Panc1 (cell line): ENCODE data around the gene EPHB1. TPM values are rescaled to one million over a fixed set of nuclear protein-coding genes. Genes with fewer than 3 reads are reported as not detected.

Experiments
- ATAC-seq: fragments of 200-7000 bp; cut with Tn5 transposase; 2 replicates; pipeline ENCODE4 v1.9.1; 2020; ENCODE audit warnings: mild to moderate bottlenecking, moderate library complexity
- BruUV-seq: library from RNA; stranded (reverse); fragments of 400-500 nt; replicated peaks from 2 replicates; lab custom pipeline; 2021; lab: Mats Ljungman, UMichigan
- CTCF ChIA-PET: fragments of 300-600 bp; sonication (Branson Sonifier 250); formaldehyde crosslinking; loops from one replicate; lab custom pipeline; 2022; ENCODE audit warnings: antibody characterized with exemption; lab: Charles Lee
- POLR2A ChIA-PET: fragments of 300-600 bp; sonication (Branson Sonifier 250); formaldehyde crosslinking; loops from one replicate; lab custom pipeline; 2022; ENCODE audit warnings: antibody characterized with exemption; lab: Charles Lee
- DNase-seq: peaks from one replicate; pipeline ENCODE4 v3.0.0-alpha.2; 2010; ENCODE audit warnings: low read depth, low spot score
- H3K27ac ChIP-seq: 2 replicates; pipeline ENCODE4 v1.5.1; 2011; ENCODE audit warnings: mild to moderate bottlenecking, low read length, inconsistent platforms
- H3K27me3 ChIP-seq: fragments of 200-500 bp; sonication (Bioruptor generic); 2 replicates; pipeline ENCODE4 v1.6.0; 2014; ENCODE audit warnings: low read length, inconsistent platforms; ENCODE audit not compliant: control insufficient read depth, insufficient read depth
- H3K36me3 ChIP-seq: fragments of 200-500 bp; sonication (Bioruptor generic); 2 replicates; pipeline ENCODE4 v1.5.1; 2014; ENCODE audit warnings: inconsistent platforms, mild to moderate bottlenecking, low read length, moderate library complexity; ENCODE audit not compliant: control insufficient read depth, insufficient read depth
- H3K4me1 ChIP-seq: 2 replicates; pipeline ENCODE4 v1.5.1; 2011; ENCODE audit warnings: inconsistent platforms, mild to moderate bottlenecking, low read length, moderate library complexity; ENCODE audit not compliant: control insufficient read depth, insufficient read depth
- H3K4me3 ChIP-seq, 2 experiments: 2 replicates each; pipeline ENCODE4 v1.5.1; 2011 to 2012; ENCODE audit warnings: low read depth in 2 of 2, low read length in 2 of 2, mild to moderate bottlenecking in 2 of 2, inconsistent platforms in 1 of 2, moderate library complexity in 1 of 2
- H3K9me3 ChIP-seq: fragments of 200-500 bp; sonication (Bioruptor generic); 2 replicates; pipeline ENCODE4 v1.5.1; 2014; ENCODE audit warnings: low read depth, mild to moderate bottlenecking, inconsistent platforms, low read length, moderate library complexity; ENCODE audit not compliant: control insufficient read depth, insufficient read depth
- POLR2AphosphoS5 ChIP-seq: IDR thresholded peaks from 2 replicates; pipeline ENCODE4 v1.6.1; 2012; ENCODE audit warnings: mild to moderate bottlenecking, low read depth, low read length, moderate library complexity
- SIN3A ChIP-seq: IDR thresholded peaks from 2 replicates; pipeline ENCODE4 v1.6.1; 2012; ENCODE audit warnings: low read depth, mild to moderate bottlenecking, low read length, moderate library complexity, borderline replicate concordance; ENCODE audit not compliant: insufficient read depth
- TCF7L2 ChIP-seq: IDR thresholded peaks from 2 replicates; pipeline ENCODE4 v1.6.1; 2011; ENCODE audit warnings: mild to moderate bottlenecking, low read depth, low read length, inconsistent platforms
- in situ Hi-C: cut with HindIII; loops from 2 replicates; pipeline ENCODE4 v1.10.0; 2016; ENCODE audit warnings: low sequenced_read_pairs, low pct_unique_long_range_greater_than_20kb
- intact Hi-C: fragments of 100-400 bp; cut with micrococcal nuclease; formaldehyde crosslinking; loops from one replicate; pipeline ENCODE4 v1.10.0; 2022; ENCODE audit not compliant: unreplicated experiment
- total RNA-seq: library from RNA; stranded (reverse); gene quantifications from one replicate; pipeline ENCODE4 v1.2.1, GENCODE V29; 2021; ENCODE audit not compliant: unreplicated experiment
- TF ChIP-seq, protein P1 (sequence below), 2 experiments: IDR thresholded peaks; 2 replicates each; pipeline ENCODE4 v1.6.1; 2011 to 2012; ENCODE audit warnings: low read depth in 2 of 2, control low read depth in 1 of 2, low read length in 1 of 2, mild to moderate bottlenecking in 1 of 2, moderate library complexity in 1 of 2; ENCODE audit not compliant: insufficient read depth in 1 of 2
- TF ChIP-seq, protein P2 (sequence below): fragments of 450-650 bp; IDR thresholded peaks from 2 replicates; pipeline ENCODE4 v1.5.1; 2017; ENCODE audit warnings: mild to moderate bottlenecking

Gene EPHB1
- total RNA-seq, 1 experiment from 2014 or later, result 0.46 TPM

DNA sequence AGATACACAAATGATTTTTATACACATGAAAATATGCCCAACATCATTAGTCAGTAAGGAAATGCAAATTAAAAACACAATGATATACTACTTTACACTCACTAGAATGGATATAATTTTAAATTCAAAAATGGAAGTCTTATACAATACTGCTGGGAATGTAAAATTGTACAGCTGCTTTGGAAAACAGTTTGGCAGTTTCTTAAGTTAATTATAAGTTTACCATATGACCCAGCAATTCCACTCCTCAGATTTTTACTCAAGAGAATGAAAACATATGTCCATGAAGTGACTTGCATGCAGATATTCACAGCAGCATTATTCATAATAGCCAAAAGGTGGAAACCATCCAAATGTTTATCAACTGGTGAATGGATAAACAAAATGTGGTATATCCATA is 281.3 kb downstream of the EPHB1 start:
- TF ChIP-seq TCF7L2, result no peak
- no peak for TF ChIP-seq SIN3A
- TF ChIP-seq POLR2AphosphoS5, result no peak
- TF ChIP-seq, protein P1, sequence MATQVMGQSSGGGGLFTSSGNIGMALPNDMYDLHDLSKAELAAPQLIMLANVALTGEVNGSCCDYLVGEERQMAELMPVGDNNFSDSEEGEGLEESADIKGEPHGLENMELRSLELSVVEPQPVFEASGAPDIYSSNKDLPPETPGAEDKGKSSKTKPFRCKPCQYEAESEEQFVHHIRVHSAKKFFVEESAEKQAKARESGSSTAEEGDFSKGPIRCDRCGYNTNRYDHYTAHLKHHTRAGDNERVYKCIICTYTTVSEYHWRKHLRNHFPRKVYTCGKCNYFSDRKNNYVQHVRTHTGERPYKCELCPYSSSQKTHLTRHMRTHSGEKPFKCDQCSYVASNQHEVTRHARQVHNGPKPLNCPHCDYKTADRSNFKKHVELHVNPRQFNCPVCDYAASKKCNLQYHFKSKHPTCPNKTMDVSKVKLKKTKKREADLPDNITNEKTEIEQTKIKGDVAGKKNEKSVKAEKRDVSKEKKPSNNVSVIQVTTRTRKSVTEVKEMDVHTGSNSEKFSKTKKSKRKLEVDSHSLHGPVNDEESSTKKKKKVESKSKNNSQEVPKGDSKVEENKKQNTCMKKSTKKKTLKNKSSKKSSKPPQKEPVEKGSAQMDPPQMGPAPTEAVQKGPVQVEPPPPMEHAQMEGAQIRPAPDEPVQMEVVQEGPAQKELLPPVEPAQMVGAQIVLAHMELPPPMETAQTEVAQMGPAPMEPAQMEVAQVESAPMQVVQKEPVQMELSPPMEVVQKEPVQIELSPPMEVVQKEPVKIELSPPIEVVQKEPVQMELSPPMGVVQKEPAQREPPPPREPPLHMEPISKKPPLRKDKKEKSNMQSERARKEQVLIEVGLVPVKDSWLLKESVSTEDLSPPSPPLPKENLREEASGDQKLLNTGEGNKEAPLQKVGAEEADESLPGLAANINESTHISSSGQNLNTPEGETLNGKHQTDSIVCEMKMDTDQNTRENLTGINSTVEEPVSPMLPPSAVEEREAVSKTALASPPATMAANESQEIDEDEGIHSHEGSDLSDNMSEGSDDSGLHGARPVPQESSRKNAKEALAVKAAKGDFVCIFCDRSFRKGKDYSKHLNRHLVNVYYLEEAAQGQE (IDR thresholded peaks at IDR 0.05; ENCODE audit: insufficient read depth in 1 of 2, low read depth in 2 of 2, low read length in 1 of 2), result no peak
- TF ChIP-seq, protein P2, sequence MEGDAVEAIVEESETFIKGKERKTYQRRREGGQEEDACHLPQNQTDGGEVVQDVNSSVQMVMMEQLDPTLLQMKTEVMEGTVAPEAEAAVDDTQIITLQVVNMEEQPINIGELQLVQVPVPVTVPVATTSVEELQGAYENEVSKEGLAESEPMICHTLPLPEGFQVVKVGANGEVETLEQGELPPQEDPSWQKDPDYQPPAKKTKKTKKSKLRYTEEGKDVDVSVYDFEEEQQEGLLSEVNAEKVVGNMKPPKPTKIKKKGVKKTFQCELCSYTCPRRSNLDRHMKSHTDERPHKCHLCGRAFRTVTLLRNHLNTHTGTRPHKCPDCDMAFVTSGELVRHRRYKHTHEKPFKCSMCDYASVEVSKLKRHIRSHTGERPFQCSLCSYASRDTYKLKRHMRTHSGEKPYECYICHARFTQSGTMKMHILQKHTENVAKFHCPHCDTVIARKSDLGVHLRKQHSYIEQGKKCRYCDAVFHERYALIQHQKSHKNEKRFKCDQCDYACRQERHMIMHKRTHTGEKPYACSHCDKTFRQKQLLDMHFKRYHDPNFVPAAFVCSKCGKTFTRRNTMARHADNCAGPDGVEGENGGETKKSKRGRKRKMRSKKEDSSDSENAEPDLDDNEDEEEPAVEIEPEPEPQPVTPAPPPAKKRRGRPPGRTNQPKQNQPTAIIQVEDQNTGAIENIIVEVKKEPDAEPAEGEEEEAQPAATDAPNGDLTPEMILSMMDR, result no peak

DNA sequence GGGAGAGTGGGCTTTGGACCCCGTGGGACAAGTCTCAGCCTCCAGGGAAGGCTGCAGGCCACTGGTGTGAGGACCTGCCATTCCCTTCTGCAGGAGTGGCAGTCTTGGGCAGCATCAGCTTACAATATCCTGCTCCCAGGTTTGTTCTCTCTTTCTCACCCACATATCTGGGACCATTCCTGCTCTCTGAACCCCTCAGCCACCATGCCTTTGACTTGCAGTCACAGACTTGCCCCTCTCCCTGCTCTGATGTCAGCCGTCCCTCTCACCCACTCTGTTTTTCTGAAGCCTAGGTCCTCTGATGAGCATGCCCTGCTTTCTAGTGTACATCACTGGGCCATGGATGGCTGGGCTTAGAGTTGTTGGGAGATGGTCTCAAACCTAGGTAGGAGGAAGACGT is 282.1 kb downstream of the EPHB1 start:
- in situ Hi-C loops, result no loop called here
- Histone ChIP-seq H3K27ac (no peak overlapping the region), H3K36me3 (no peaks in the 10 kb centered on the region), H3K4me1 (no peaks in the 10 kb centered on the region), H3K27me3 (no peaks in the 10 kb centered on the region; the same call in 1 of the 2 replicates), H3K9me3 (no peaks in the 10 kb centered on the region), H3K4me3 (no peak overlapping the region)
- TF ChIP-seq, protein P2, result no peak
- TF ChIP-seq, protein P1 (IDR thresholded peaks at IDR 0.05; ENCODE audit: insufficient read depth in 1 of 2, low read depth in 2 of 2, low read length in 1 of 2), result no peak
- TF ChIP-seq TCF7L2, result no peak
- TF ChIP-seq POLR2AphosphoS5, result no peak
- no peak for TF ChIP-seq SIN3A
- no TSS peak for BruUV-seq
- DNase-seq, result no peak
- POLR2A ChIA-PET, result no interaction called here
- CTCF ChIA-PET, result no interaction called here
- ATAC-seq, result no peak
- intact Hi-C loops, result no loop called here

More for the DNA sequence above, 281.3 kb downstream of the EPHB1 start:
- Histone ChIP-seq H3K36me3 (no peaks in the 10 kb centered on the region), H3K4me1 (no peaks in the 10 kb centered on the region), H3K27me3 (no peaks in the 10 kb centered on the region; the same call in 1 of the 2 replicates), H3K4me3 (no peak overlapping the region), H3K27ac (no peak overlapping the region), H3K9me3 (no peaks in the 10 kb centered on the region)
- DNase-seq (no peak), ATAC-seq (no peak)
- in situ Hi-C loops, result no loop called here
- CTCF ChIA-PET, result no interaction called here
- POLR2A ChIA-PET, result no interaction called here
- no TSS peak for BruUV-seq
- intact Hi-C loops, result no loop called here
